T-helper 1 cell treated with Interleukin-12 subunit alpha and Interleukin-12 subunit beta and Interleukin-4 antibody, amounts not matched to agents 30 μg/mL and 1 μg/mL, for 36 hours (primary cell): ENCODE results near the gene TCF25.
"Not testable (repeated sequence)": the region's sequence is repeated elsewhere in the genome, so short reads cannot be mapped to it uniquely, and the experiment has no call there.

Source experiments
- H3K27ac Mint-ChIP-seq: one replicate; pipeline ENCODE4 v1.8.0; 2021; ENCODE audit warnings: mild to moderate bottlenecking, mixed read lengths
- H3K27me3 Mint-ChIP-seq: one replicate; pipeline ENCODE4 v1.8.0; 2021; ENCODE audit warnings: low read depth, mixed read lengths
- H3K36me3 Mint-ChIP-seq: one replicate; pipeline ENCODE4 v1.8.0; 2021; ENCODE audit warnings: low read depth, mixed read lengths
- H3K4me1 Mint-ChIP-seq: one replicate; pipeline ENCODE4 v1.8.0; 2021; ENCODE audit warnings: low read depth, mixed read lengths
- H3K4me3 Mint-ChIP-seq: one replicate; pipeline ENCODE4 v1.8.0; 2021; ENCODE audit warnings: mild to moderate bottlenecking, moderate library complexity, mixed read lengths
- H3K9me3 Mint-ChIP-seq: one replicate; pipeline ENCODE4 v1.8.0; 2021; ENCODE audit warnings: mixed read lengths

The TCF25 gene

DNA sequence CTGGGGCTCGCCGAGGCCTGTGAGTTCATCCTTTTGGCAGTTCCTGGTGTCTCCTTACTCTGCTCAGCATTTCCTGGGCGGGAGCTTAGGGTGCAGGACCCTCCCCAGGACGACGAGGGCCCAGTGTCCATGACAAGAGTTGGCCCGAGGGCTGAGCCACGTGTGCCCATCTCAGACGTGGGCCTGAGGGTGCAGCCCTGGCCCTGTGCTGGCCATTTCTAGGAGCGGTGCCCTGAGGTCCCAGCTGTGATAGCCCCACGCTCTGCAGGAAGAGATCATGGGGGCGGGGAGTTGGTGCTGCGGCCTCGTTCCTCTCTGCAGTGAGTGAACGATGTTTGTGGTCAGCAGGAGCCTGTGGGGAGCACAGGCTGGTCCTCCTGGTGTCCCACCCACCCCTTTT, 39.2 kb downstream of the TCF25 start:
- Mint-ChIP-seq H3K27ac (no peak overlapping the region), H3K27me3 (no peaks in the 10 kb centered on the region), H3K9me3 (no peaks in the 10 kb centered on the region), H3K36me3 (peaks cover 28% of the 10 kb centered on the region), H3K4me1 (peaks cover 1% of the 10 kb centered on the region), H3K4me3 (no peak overlapping the region)

DNA sequence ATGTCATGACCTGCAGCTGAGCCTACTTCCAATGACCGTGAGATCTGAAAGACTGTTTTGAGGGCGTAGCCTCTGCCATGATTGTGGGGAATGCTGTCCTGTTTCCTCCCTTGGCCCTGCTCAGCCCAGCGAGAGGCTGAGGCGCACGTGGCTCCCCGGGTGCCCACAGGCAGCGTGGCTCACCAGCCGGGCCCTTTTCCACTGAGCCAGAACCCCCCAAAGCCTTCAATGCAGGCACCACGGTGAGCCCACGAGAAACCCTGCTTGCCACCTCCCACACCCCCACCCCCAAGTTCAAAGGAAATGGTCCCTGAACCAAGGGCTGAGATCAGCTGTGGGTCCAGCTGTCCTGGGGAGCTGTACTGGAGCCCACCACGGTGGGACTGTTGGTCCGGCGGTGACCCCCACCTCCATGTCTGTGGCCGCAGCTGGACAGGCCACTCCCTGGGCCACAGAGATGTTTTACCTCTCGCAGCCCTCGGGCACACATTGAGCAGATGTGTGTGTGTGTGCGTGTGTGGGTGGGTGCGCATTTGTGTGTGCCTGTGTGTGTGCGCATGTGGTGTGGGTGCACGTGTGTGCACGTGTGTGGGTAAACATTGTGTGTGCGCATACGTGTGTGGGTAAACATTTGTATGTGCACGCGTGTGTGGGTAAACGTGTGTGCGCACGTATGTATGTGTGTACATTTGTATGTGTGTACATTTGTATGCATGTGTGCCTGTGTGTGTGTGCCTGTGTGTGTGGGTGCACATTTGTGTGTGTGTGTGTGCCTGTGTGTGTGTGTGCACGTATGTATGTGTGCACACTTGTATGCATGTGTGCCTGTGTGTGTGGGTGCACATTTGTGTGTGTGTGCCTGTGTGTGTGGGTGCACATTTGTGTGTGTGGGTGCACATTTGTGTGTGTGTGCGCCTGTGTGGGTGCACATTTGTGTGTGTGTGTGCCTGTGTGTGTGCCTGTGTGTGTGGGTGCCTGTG, 40.3 kb downstream of the TCF25 start:
- Mint-ChIP-seq H3K9me3 (no peaks in the 10 kb centered on the region), H3K4me1 (peaks cover 8% of the 10 kb centered on the region), H3K27ac (no peak overlapping the region), H3K36me3 (peaks cover 27% of the 10 kb centered on the region), H3K27me3 (no peaks in the 10 kb centered on the region), H3K4me3 (no peak overlapping the region)

DNA sequence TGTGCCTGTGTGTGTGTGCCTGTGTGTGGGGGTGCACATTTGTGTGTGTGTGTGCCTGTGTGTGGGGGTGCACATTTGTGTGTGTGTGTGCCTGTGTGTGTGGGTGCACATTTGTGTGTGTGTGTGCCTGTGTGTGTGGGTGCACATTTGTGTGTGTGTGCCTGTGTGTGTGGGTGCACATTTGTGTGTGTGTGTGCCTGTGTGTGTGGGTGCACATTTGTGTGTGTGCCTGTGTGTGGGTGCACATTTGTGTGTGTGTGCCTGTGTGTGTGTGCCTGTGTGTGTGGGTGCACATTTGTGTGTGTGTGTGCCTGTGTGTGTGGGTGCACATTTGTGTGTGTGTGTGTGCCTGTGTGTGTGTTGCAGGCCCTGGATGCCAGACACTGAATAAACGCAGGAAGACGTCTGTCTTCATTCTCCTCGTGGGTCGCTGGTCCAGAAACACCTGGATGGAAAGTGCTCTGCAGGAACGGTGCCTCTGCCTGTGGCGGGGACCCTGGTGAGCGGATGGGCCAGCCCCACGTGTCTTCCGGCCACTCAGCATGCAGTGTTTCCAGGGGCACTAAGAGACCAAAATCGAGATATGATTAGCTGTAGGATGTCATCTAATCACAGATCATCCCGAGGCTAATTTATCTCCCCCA, 41.4 kb downstream of the TCF25 start:
- peaks cover 22% of the 10 kb centered on the region for H3K36me3 Mint-ChIP-seq
- H3K4me3 Mint-ChIP-seq, H3K9me3 Mint-ChIP-seq, H3K27ac Mint-ChIP-seq, H3K27me3 Mint-ChIP-seq: not testable (repeated sequence)
- peaks cover 11% of the 10 kb centered on the region for H3K4me1 Mint-ChIP-seq

DNA sequence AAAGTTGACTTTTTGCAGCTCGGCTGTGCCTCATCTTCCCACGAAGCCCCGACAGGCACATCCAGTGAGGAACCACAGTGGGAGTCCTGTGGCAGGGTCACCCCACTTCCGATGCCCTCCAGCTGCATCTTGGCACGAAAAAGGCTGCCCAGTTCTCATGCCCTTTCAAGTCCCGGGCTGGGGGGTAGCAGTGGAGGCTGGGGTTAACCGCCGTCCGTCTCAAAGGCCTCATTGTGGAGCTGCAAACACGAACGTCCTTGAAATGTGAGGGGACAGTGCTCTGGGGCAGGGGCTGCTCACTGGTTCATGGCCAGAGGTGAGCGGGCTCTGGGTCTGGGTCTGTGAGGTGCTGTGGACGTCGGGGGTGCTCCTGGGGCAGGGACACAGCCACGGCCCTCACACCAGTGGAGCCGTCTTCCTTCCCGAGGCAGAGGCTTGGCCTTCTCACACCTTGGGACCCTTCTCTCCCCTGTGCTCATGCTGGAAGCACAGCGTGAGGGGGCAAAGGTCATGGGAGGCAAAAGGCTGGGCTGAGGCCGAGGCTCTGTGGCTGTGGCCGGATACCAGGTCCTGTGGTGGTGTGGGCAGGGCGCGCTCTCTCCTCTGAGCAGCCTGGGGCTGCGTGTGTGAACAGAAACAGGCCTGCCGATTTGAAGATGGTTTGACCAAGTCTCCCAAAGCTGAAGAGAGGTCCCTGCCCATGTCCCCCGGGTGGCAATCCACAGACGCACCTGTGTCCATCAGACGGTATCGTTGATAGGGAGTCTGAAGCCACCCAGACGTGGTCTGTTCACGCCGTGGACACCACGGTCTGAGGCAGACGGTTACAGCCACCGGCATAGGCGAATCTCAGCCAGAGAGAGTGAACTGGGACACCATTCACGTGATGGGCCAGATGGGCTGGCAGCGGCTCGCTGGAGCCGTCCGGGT, 42.2 kb downstream of the TCF25 start:
- no peak overlapping the region for H3K4me3 Mint-ChIP-seq
- H3K9me3 Mint-ChIP-seq = no peaks in the 10 kb centered on the region
- H3K36me3 Mint-ChIP-seq = peaks cover 18% of the 10 kb centered on the region
- peaks cover 6% of the 10 kb centered on the region for H3K27me3 Mint-ChIP-seq
- no peak overlapping the region for H3K27ac Mint-ChIP-seq
- H3K4me1 Mint-ChIP-seq = peaks cover 16% of the 10 kb centered on the region

DNA sequence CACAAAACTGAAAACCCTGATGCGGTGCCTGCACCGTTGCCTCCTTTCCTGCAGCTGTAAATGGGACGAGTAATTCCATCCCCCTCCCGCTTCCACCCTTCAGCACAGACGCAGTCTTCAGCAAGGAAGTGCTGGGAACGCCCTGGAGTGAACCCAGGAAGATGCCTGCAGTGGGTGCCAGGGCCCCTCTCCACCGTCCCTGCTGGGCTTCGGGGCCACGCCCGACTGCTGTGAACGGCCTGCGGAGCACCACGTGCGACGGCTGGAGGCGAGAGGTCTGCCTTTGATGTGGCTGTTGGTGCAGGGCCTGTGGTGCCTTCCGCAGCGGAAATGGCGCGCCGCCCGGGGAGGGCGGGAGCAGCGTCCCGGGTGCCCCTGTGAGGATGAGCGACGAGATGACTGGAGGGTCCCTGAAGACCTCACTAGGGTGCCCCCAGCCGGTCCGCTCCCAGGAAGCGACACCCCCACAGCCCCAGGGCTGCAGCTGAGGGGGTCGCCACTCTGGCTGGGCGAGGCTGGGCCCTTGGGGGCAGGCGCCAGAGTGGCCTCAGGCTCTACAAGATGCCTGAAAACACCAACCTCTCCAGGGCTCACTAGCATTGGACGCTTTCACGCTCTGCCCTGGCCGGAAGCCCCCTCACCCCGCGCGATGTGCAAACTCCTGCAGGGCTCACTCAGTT, 44.5 kb downstream of the TCF25 start:
- Mint-ChIP-seq H3K4me3 (peak overlapping the region; percentile 69), H3K27ac (peak overlapping the region; percentile 79), H3K36me3 (peaks cover 14% of the 10 kb centered on the region), H3K9me3 (no peaks in the 10 kb centered on the region), H3K27me3 (peaks cover 12% of the 10 kb centered on the region), H3K4me1 (peaks cover 28% of the 10 kb centered on the region)

DNA sequence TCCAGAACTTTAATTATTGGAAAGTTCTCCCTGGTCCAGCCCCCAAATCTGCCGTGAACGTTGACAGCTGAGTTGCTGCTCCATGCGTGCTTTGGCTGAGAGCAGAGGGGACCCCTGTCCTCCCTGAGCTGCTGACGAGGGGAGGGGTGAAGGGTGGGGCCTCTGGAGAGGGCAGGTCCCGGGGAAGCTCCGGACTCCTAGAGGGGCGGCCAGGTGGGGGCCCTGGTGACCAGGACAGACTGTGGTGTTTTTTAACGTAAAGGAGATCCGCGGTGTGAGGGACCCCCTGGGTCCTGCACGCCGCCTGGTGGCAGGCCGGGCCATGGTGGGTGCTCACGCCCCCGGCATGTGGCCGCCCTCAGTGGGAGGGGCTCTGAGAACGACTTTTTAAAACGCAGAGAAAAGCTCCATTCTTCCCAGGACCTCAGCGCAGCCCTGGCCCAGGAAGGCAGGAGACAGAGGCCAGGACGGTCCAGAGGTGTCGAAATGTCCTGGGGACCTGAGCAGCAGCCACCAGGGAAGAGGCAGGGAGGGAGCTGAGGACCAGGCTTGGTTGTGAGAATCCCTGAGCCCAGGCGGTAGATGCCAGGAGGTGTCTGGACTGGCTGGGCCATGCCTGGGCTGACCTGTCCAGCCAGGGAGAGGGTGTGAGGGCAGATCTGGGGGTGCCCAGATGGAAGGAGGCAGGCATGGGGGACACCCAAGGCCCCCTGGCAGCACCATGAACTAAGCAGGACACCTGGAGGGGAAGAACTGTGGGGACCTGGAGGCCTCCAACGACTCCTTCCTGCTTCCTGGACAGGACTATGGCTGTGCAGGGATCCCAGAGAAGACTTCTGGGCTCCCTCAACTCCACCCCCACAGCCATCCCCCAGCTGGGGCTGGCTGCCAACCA, 45.3 kb downstream of the TCF25 start, which contains the start of gene MC1R:
MC1R (plus strand) TSS at position 410 of the 895 bp plus-strand sequence; CDS start at position 807, 397 bp downstream.
- Mint-ChIP-seq H3K4me3 (peak within 1 kb of the TSS; percentile 69), H3K27ac (peak within 1 kb of the TSS; percentile 79), H3K27me3 (peaks cover 12% of the 10 kb centered on the region), H3K4me1 (peaks cover 28% of the 10 kb centered on the region), H3K9me3 (no peaks in the 10 kb centered on the region), H3K36me3 (peaks cover 10% of the 10 kb centered on the region)

DNA sequence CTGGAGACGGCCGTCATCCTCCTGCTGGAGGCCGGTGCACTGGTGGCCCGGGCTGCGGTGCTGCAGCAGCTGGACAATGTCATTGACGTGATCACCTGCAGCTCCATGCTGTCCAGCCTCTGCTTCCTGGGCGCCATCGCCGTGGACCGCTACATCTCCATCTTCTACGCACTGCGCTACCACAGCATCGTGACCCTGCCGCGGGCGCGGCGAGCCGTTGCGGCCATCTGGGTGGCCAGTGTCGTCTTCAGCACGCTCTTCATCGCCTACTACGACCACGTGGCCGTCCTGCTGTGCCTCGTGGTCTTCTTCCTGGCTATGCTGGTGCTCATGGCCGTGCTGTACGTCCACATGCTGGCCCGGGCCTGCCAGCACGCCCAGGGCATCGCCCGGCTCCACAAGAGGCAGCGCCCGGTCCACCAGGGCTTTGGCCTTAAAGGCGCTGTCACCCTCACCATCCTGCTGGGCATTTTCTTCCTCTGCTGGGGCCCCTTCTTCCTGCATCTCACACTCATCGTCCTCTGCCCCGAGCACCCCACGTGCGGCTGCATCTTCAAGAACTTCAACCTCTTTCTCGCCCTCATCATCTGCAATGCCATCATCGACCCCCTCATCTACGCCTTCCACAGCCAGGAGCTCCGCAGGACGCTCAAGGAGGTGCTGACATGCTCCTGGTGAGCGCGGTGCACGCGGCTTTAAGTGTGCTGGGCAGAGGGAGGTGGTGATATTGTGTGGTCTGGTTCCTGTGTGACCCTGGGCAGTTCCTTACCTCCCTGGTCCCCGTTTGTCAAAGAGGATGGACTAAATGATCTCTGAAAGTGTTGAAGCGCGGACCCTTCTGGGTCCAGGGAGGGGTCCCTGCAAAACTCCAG, 46.4 kb downstream of the TCF25 start:
- H3K4me3 Mint-ChIP-seq = peak overlapping the region; percentile 2
- H3K4me1 Mint-ChIP-seq = peaks cover 30% of the 10 kb centered on the region
- H3K27ac Mint-ChIP-seq = peak overlapping the region; percentile 2
- peaks cover 3% of the 10 kb centered on the region for H3K36me3 Mint-ChIP-seq
- no peaks in the 10 kb centered on the region for H3K9me3 Mint-ChIP-seq
- peaks cover 17% of the 10 kb centered on the region for H3K27me3 Mint-ChIP-seq

DNA sequence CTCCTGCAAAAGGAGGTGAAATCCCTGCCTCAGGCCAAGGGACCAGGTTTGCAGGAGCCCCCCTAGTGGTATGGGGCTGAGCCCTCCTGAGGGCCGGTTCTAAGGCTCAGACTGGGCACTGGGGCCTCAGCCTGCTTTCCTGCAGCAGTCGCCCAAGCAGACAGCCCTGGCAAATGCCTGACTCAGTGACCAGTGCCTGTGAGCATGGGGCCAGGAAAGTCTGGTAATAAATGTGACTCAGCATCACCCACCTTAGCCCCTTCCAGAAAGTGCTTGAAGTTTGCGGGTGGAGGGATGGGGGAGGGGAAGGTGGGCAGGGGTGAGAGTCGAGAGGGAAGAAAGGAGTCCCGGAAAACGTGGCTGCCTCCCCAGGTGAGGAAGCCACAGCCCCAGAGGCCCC, 47.3 kb downstream of the TCF25 start:
- peaks cover 32% of the 10 kb centered on the region for H3K4me1 Mint-ChIP-seq
- H3K36me3 Mint-ChIP-seq = no peaks in the 10 kb centered on the region
- no peaks in the 10 kb centered on the region for H3K9me3 Mint-ChIP-seq
- no peak overlapping the region for H3K4me3 Mint-ChIP-seq
- peaks cover 24% of the 10 kb centered on the region for H3K27me3 Mint-ChIP-seq
- H3K27ac Mint-ChIP-seq = no peak overlapping the region

DNA sequence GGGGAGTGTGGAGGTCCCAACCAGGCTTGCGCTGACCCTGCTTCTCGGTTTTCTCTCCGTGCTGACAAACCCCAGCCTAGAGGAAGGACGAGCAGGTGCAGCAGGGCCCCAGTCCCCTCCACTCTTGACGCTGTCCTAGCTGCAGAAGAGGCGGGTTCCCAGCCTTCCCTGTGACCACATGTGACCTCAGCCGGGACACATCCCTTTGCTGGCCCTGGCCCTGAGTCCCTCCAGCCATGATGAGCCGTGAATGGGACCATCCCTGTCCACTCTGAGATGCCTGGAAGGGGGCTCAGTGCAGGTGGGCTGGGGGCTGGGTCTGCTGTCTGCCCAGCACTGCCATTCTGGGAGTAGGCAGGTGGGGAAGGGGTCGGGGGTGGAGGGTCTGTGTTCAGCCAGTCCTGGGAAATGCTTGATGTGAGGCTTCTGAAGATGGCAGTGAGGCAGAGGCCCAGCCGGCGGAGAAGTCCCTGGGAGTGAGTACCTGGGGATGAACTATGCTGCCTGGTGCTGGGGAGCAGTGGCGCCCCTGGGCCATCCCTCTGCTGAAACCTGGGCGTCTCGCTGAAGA, 47.8 kb downstream of the TCF25 start:
- H3K4me1 Mint-ChIP-seq = peaks cover 32% of the 10 kb centered on the region
- H3K27ac Mint-ChIP-seq = no peak overlapping the region
- peak overlapping the region; percentile 76 for H3K4me3 Mint-ChIP-seq
- peaks cover 24% of the 10 kb centered on the region for H3K27me3 Mint-ChIP-seq
- no peaks in the 10 kb centered on the region for H3K36me3 Mint-ChIP-seq
- H3K9me3 Mint-ChIP-seq = no peaks in the 10 kb centered on the region

DNA sequence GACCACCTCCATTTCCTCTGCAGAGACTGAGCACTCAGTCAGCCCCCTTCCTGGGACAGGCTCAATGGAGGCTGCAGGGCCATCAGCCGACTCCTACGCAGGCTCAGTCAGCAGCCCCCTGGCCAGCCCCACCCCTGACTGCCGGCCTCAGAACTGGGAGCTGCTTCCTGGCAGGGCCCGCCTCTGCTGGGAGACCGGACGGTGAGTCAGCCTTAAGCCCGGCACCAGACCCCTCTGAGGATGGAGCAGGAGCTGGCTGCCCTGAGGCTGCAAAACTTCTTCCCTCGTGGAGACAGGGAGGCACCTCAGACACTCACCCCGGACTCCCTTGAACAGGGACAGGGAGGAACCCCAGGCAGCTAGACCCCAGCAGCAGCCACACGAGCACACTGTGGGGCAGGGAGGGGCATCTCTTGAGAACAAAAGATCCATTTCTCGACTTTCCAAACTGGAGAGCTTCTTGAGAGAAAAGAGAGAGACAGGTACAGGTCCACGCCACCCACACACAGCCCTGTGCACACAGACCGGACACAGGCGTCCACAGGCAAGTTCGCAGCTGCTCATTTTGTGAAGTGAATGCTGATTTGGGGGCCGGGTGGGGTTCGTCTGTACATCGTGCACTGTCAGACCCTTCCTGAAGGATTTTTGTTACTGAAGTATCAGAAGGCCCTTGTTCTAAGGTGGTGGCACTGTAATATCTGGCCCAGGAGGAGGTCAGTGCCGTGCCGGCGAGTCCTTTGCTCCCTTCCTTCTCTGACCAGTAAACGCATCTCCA, 48.5 kb downstream of the TCF25 start:
- H3K27me3 Mint-ChIP-seq = peaks cover 24% of the 10 kb centered on the region
- H3K9me3 Mint-ChIP-seq = no peaks in the 10 kb centered on the region
- H3K36me3 Mint-ChIP-seq = no peaks in the 10 kb centered on the region
- peak overlapping the region; percentile 72 for H3K27ac Mint-ChIP-seq
- peak overlapping the region; percentile 76 for H3K4me3 Mint-ChIP-seq
- peaks cover 32% of the 10 kb centered on the region for H3K4me1 Mint-ChIP-seq

DNA sequence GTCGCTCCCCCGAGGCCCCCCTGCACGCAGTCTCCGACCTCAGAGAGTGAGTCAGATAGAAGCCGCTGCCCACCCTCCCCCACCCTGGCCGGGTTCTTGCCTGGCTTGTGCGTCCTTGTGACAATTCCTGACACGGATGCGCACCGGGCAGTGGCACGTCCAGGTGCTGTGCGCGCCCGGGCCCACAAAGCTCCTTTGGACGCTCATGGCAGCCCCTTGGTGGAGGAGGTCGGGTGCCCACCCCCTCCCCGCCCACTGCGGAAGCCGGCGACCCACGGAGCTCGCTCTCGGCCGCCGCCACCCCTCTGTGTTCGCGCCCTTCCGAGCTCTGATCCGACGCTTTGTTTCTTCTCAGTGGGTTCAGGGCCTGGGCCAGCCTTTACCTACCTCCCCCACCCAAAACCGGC, 49.1 kb downstream of the TCF25 start:
- no peaks in the 10 kb centered on the region for H3K9me3 Mint-ChIP-seq
- H3K27ac Mint-ChIP-seq = peak overlapping the region; percentile 72
- H3K36me3 Mint-ChIP-seq = no peaks in the 10 kb centered on the region
- H3K27me3 Mint-ChIP-seq = peaks cover 24% of the 10 kb centered on the region
- H3K4me1 Mint-ChIP-seq = peaks cover 32% of the 10 kb centered on the region
- peak overlapping the region; percentile 76 for H3K4me3 Mint-ChIP-seq
